Esophagus squamous epithelium (tissue), 4 donors: Measurements from ENCODE around the gene EPN3.

Experiments used
- CTCF ChIP-seq, 6 experiments: fragments of 450-650 bp in 4 of 6; fragments of 200-600 bp in 2 of 6; sonication (generic) in 2 of 6; IDR thresholded peaks; one replicate each; pipeline ENCODE4 v1.5.1; 2016 to 2019; ENCODE audit warnings: antibody characterized with exemption in 6 of 6, mild to moderate bottlenecking in 4 of 6, moderate library complexity in 4 of 6
- POLR2A ChIP-seq, 4 donors: fragments of 450-650 bp; IDR thresholded peaks; one replicate each; pipeline ENCODE4 v1.6.1; 2017; ENCODE audit warnings: antibody characterized with exemption in 4 of 4, mild to moderate bottlenecking in 4 of 4, moderate library complexity in 3 of 4

GRCh38 chr17:50523208-50523607 is 9.3 kb upstream of the EPN3 start:
- no peak for TF ChIP-seq CTCF (IDR thresholded peaks at IDR 0.05)
- TF ChIP-seq POLR2A (IDR thresholded peaks at IDR 0.05), result no peak
